Activated B cell treated with CpG ODN at 0.5 μM for 24 hours (primary cell): ENCODE measurements around the gene WDR64. TPM values are rescaled to one million over a fixed set of nuclear protein-coding genes. Genes with fewer than 3 reads are reported as not detected.

Experiments
- ATAC-seq: fragments of 200-7000 bp; cut with Tn5 transposase; one replicate; pipeline ENCODE4 v1.10.0; 2021; ENCODE audit warnings: low read depth, mild to moderate bottlenecking, moderate library complexity
- CTCF ChIA-PET: fragments of 350-600 bp; sonication (Branson Sonifier 250); formaldehyde crosslinking; loops from one replicate; lab custom pipeline; 2021; ENCODE audit warnings: antibody characterized with exemption; lab: Charles Lee
- POLR2A ChIA-PET: fragments of 350-600 bp; sonication (Branson Sonifier 250); formaldehyde crosslinking; loops from one replicate; lab custom pipeline; 2021; ENCODE audit warnings: antibody characterized with exemption; lab: Charles Lee
- DNase-seq: peaks from one replicate; pipeline ENCODE4 v3.0.0; 2022
- H3K27ac Mint-ChIP-seq: one replicate; pipeline ENCODE4 v1.8.0; 2020; ENCODE audit warnings: mixed read lengths
- H3K27me3 Mint-ChIP-seq: one replicate; pipeline ENCODE4 v1.8.0; 2021; ENCODE audit warnings: mixed read lengths
- H3K36me3 Mint-ChIP-seq: one replicate; pipeline ENCODE4 v1.8.0; 2021; ENCODE audit warnings: low read depth, mixed read lengths
- H3K4me1 Mint-ChIP-seq: one replicate; pipeline ENCODE4 v1.8.0; 2021; ENCODE audit warnings: mixed read lengths
- H3K4me3 Mint-ChIP-seq: one replicate; pipeline ENCODE4 v1.8.0; 2020; ENCODE audit warnings: mild to moderate bottlenecking, mixed read lengths
- H3K9me3 Mint-ChIP-seq: one replicate; pipeline ENCODE4 v1.8.0; 2020; ENCODE audit warnings: mixed read lengths
- CTCF ChIP-seq: fragments of 200-600 bp; IDR thresholded peaks from one replicate; pipeline ENCODE4 v1.8.0; 2022; ENCODE audit warnings: antibody characterized with exemption, mild to moderate bottlenecking
- intact Hi-C: fragments of 100-400 bp; cut with micrococcal nuclease; formaldehyde crosslinking; loops from one replicate; pipeline ENCODE4 v1.15.1; 2024
- total RNA-seq: library from RNA; stranded (reverse); gene quantifications from 2 replicates; pipeline ENCODE4 v1.2.3, GENCODE V29; 2022

The WDR64 gene
- total RNA-seq, 1 donor from 2014 or later = 0.58 TPM

- intact Hi-C loops = no loop called here
- DNase-seq = no peak
- CTCF ChIA-PET = interaction anchor here (1.1 kb wide), 1 partner anchor 18 kb away, joined by 3 read pairs; no protein-coding TSS in a partner anchor
These were observed 6.9 kb upstream of the WDR64 start for GRCh38 chr1:241645199-241645598.

GRCh38 chr1:241646201-241646600 lies 5.9 kb upstream of the WDR64 start:
- POLR2A ChIA-PET = no interaction called here
- no peak overlapping the region for H3K4me3 Mint-ChIP-seq
- H3K4me1 Mint-ChIP-seq = peaks cover 6% of the 10 kb centered on the region
- H3K27me3 Mint-ChIP-seq = no peaks in the 10 kb centered on the region
- H3K27ac Mint-ChIP-seq = no peak overlapping the region
- no peaks in the 10 kb centered on the region for H3K36me3 Mint-ChIP-seq
- DNase-seq (no peak), ATAC-seq (no peak)
- H3K9me3 Mint-ChIP-seq = peaks cover 3% of the 10 kb centered on the region
- no peak for TF ChIP-seq CTCF
- CTCF ChIA-PET = interaction anchor here (1.1 kb wide), 1 partner anchor 19 kb away, joined by 3 read pairs; no protein-coding TSS in a partner anchor
- intact Hi-C loops = no loop called here

More at GRCh38 chr1:241645199-241645598, 6.9 kb upstream of the WDR64 start:
- H3K36me3 Mint-ChIP-seq = no peaks in the 10 kb centered on the region
- peaks cover 15% of the 10 kb centered on the region for H3K4me1 Mint-ChIP-seq
- ATAC-seq = no peak
- no peaks in the 10 kb centered on the region for H3K27me3 Mint-ChIP-seq
- TF ChIP-seq CTCF = no peak
- H3K4me3 Mint-ChIP-seq = no peak overlapping the region
- H3K27ac Mint-ChIP-seq = no peak overlapping the region
- H3K9me3 Mint-ChIP-seq = peaks cover 3% of the 10 kb centered on the region
- POLR2A ChIA-PET = no interaction called here

- CTCF ChIA-PET = no interaction called here
- no peak overlapping the region for H3K27ac Mint-ChIP-seq
- DNase-seq (no peak), ATAC-seq (no peak)
- intact Hi-C loops = no loop called here
- no peaks in the 10 kb centered on the region for H3K36me3 Mint-ChIP-seq
- no peak for TF ChIP-seq CTCF
- no peak overlapping the region for H3K4me3 Mint-ChIP-seq
- H3K4me1 Mint-ChIP-seq = peaks cover 3% of the 10 kb centered on the region
- no peaks in the 10 kb centered on the region for H3K27me3 Mint-ChIP-seq
- POLR2A ChIA-PET = no interaction called here
- H3K9me3 Mint-ChIP-seq = peaks cover 3% of the 10 kb centered on the region
These were observed 4.4 kb upstream of the WDR64 start for GRCh38 chr1:241647658-241648057.

GRCh38 chr1:241648159-241648558 lies 3.9 kb upstream of the WDR64 start:
- ChIA-PET POLR2A (no interaction called here), CTCF (no interaction called here)
- H3K36me3 Mint-ChIP-seq = no peaks in the 10 kb centered on the region
- ATAC-seq = no peak
- peaks cover 3% of the 10 kb centered on the region for H3K4me1 Mint-ChIP-seq
- intact Hi-C loops = no loop called here
- H3K27me3 Mint-ChIP-seq = no peaks in the 10 kb centered on the region
- H3K27ac Mint-ChIP-seq = no peak overlapping the region
- no peak for DNase-seq
- no peak overlapping the region for H3K4me3 Mint-ChIP-seq
- TF ChIP-seq CTCF = no peak
- peaks cover 3% of the 10 kb centered on the region for H3K9me3 Mint-ChIP-seq

GRCh38 chr1:241654019-241654418 lies 1.9 kb downstream of the WDR64 start:
- Mint-ChIP-seq H3K4me3 (no peak overlapping the region), H3K27me3 (peaks cover 7% of the 10 kb centered on the region), H3K4me1 (no peaks in the 10 kb centered on the region), H3K9me3 (no peaks in the 10 kb centered on the region), H3K27ac (no peak overlapping the region), H3K36me3 (no peaks in the 10 kb centered on the region)
- intact Hi-C loops = no loop called here
- ATAC-seq (no peak), DNase-seq (no peak)
- TF ChIP-seq CTCF = no peak
- POLR2A ChIA-PET = no interaction called here
- CTCF ChIA-PET = interaction anchor here (1.1 kb wide), 1 partner anchor 344 kb away, joined by 3 read pairs; no protein-coding TSS in a partner anchor
